H1 (cell line): ENCODE data around the gene CLEC4E. TPM values are rescaled to one million over a fixed set of nuclear protein-coding genes. Genes with fewer than 3 reads are reported as not detected.

Source experiments
- CTCF ChIA-PET: fragments of 300-600 bp; sonication (Branson Sonifier 250); formaldehyde crosslinking; loops from one replicate; lab custom pipeline; 2021; ENCODE audit not compliant: partially characterized antibody; lab: Charles Lee
- POLR2A ChIA-PET: fragments of 300-600 bp; sonication (Branson Sonifier 250); formaldehyde crosslinking; loops from one replicate; lab custom pipeline; 2021; ENCODE audit warnings: inconsistent platforms; ENCODE audit not compliant: partially characterized antibody; lab: Charles Lee
- DNase-seq, 2 experiments: peaks; one replicate each; pipeline versions ENCODE4 v3.0.0 to v3.0.0-alpha.2; 2010 to 2022; ENCODE audit warnings: low spot score in 2 of 2, low read depth in 1 of 2, mixed read lengths in 1 of 2
- FAIRE-seq: peaks from 2 replicates; lab custom pipeline; 2011; peaks lifted over from hg19 to GRCh38; lab: Jason Lieb, UNC
- H2AFZ ChIP-seq: 2 replicates; pipeline ENCODE4 v1.8.1; 2012; ENCODE audit warnings: low read length, inconsistent platforms
- H2AK5ac ChIP-seq: 2 replicates; pipeline ENCODE4 v1.6.1; 2013; ENCODE audit warnings: low read depth, low read length
- H2BK120ac ChIP-seq: replicated peaks from 2 replicates; pipeline ENCODE3; 2013; ENCODE audit warnings: low read depth, low read length, inconsistent platforms
- H2BK12ac ChIP-seq: 2 replicates; pipeline ENCODE4 v1.6.1; 2013; ENCODE audit warnings: low read depth, low read length
- H2BK15ac ChIP-seq: 2 replicates; pipeline ENCODE4 v1.6.1; 2013; ENCODE audit warnings: low read length
- H2BK20ac ChIP-seq: 2 replicates; pipeline ENCODE4 v1.6.1; 2013; ENCODE audit warnings: low read length
- H2BK5ac ChIP-seq: 2 replicates; pipeline ENCODE4 v1.6.1; 2013; ENCODE audit warnings: low read depth, low read length
- H3K14ac ChIP-seq: 2 replicates; pipeline ENCODE4 v1.6.1; 2013; ENCODE audit warnings: inconsistent platforms; ENCODE audit not compliant: insufficient read length
- H3K18ac ChIP-seq: 2 replicates; pipeline ENCODE4 v1.6.1; 2013; ENCODE audit warnings: low read length; ENCODE audit errors: extremely low read depth
- H3K23ac ChIP-seq: 2 replicates; pipeline ENCODE4 v1.6.1; 2013; ENCODE audit warnings: inconsistent platforms; ENCODE audit not compliant: insufficient read length
- H3K23me2 ChIP-seq: 2 replicates; pipeline ENCODE4 v1.6.1; 2013; ENCODE audit warnings: low read depth, low read length
- H3K27ac ChIP-seq: 2 replicates; pipeline ENCODE4 v1.6.1; 2011; ENCODE audit warnings: low read depth, low read length, inconsistent platforms
- H3K27me3 ChIP-seq, 4 experiments: replicated peaks in 1 of 4; 1 replicate in 1 of 4; 2 replicates in 3 of 4; pipeline versions ENCODE4 v1.6.1 to v1.8.1; 2011 to 2013; ENCODE audit warnings: low read length in 3 of 4, mild to moderate bottlenecking in 3 of 4, inconsistent platforms in 2 of 4, mixed read lengths in 2 of 4, moderate library complexity in 1 of 4; ENCODE audit not compliant: control insufficient read depth in 3 of 4, insufficient read depth in 3 of 4; ENCODE audit errors: extremely low read depth in 1 of 4
- H3K36me3 ChIP-seq, 4 experiments: 2 replicates each; pipeline versions ENCODE4 v1.6.1 to v1.8.1; 2011 to 2013; ENCODE audit warnings: mild to moderate bottlenecking in 4 of 4, low read length in 3 of 4, moderate library complexity in 2 of 4, control low read depth in 1 of 4, inconsistent platforms in 1 of 4; ENCODE audit not compliant: insufficient read depth in 4 of 4, control insufficient read depth in 2 of 4
- H3K4ac ChIP-seq: replicated peaks from 2 replicates; pipeline ENCODE3; 2013; ENCODE audit warnings: low read length, low read depth, mixed read lengths, inconsistent platforms; ENCODE audit not compliant: insufficient read length
- H3K4me1 ChIP-seq, 4 experiments: replicated peaks in 1 of 4; 1 replicate in 1 of 4; 2 replicates in 3 of 4; pipeline versions ENCODE4 v1.6.1 to v1.8.1; 2011 to 2013; ENCODE audit warnings: low read length in 3 of 4, inconsistent platforms in 2 of 4, mixed read lengths in 1 of 4; ENCODE audit not compliant: insufficient read depth in 4 of 4, control insufficient read depth in 3 of 4
- H3K4me2 ChIP-seq, 2 experiments: 2 replicates each; pipeline versions ENCODE4 v1.6.1 to v1.8.1; 2011 to 2013; ENCODE audit warnings: low read depth in 2 of 2, low read length in 2 of 2, control low read depth in 1 of 2, inconsistent platforms in 1 of 2, mild to moderate bottlenecking in 1 of 2; ENCODE audit not compliant: insufficient read depth in 1 of 2
- H3K4me3 ChIP-seq, 4 experiments: fragments of 200-600, 300-600 bp in 1 of 4; sonication (generic), shearing (Covaris generic), sonication (Bioruptor Twin) in 1 of 4; 2 replicates each; pipeline versions ENCODE4 v1.5.1 to v1.8.1; 2011 to 2016; ENCODE audit warnings: low read length in 4 of 4, low read depth in 3 of 4, control low read depth in 2 of 4, inconsistent platforms in 2 of 4, mild to moderate bottlenecking in 2 of 4, mixed read lengths in 1 of 4, moderate library complexity in 1 of 4; ENCODE audit not compliant: insufficient read depth in 2 of 4; ENCODE audit errors: extremely low read depth in 1 of 4
- H3K56ac ChIP-seq: replicated peaks from 2 replicates; pipeline ENCODE3; 2013; ENCODE audit warnings: low read depth, mild to moderate bottlenecking, mixed read lengths, low read length, inconsistent platforms; ENCODE audit not compliant: insufficient read length
- H3K79me1 ChIP-seq: 2 replicates; pipeline ENCODE4 v1.6.1; 2013; ENCODE audit warnings: low read depth, low read length, control low read depth
- H3K79me2 ChIP-seq, 2 experiments: 2 replicates each; pipeline versions ENCODE4 v1.6.1 to v1.8.1; 2012 to 2013; ENCODE audit warnings: low read length in 2 of 2, mild to moderate bottlenecking in 2 of 2, inconsistent platforms in 1 of 2; ENCODE audit not compliant: insufficient read depth in 2 of 2, control insufficient read depth in 1 of 2
- H3K9ac ChIP-seq, 4 experiments: replicated peaks in 1 of 4; 1 replicate in 1 of 4; 2 replicates in 3 of 4; pipeline versions ENCODE4 v1.6.1 to v1.8.1; 2011 to 2013; ENCODE audit warnings: low read depth in 3 of 4, low read length in 3 of 4, control low read depth in 2 of 4, mild to moderate bottlenecking in 2 of 4, moderate library complexity in 2 of 4, inconsistent platforms in 1 of 4; ENCODE audit errors: extremely low read depth in 1 of 4
- H3K9me3 ChIP-seq, 2 experiments: 2 replicates each; pipeline versions ENCODE4 v1.6.1 to v1.8.1; 2012 to 2013; ENCODE audit warnings: mild to moderate bottlenecking in 2 of 2, moderate library complexity in 2 of 2, control low read depth in 1 of 2, inconsistent platforms in 1 of 2, low read depth in 1 of 2, low read length in 1 of 2, mixed read lengths in 1 of 2; ENCODE audit not compliant: insufficient read depth in 2 of 2
- H4K20me1 ChIP-seq, 2 experiments: replicated peaks in 1 of 2; 2 replicates each; pipeline versions ENCODE3 to v1.8.1; 2011 to 2013; ENCODE audit warnings: inconsistent platforms in 2 of 2, low read length in 2 of 2, mild to moderate bottlenecking in 1 of 2; ENCODE audit not compliant: insufficient read depth in 2 of 2, control insufficient read depth in 1 of 2
- H4K5ac ChIP-seq: 2 replicates; pipeline ENCODE4 v1.6.1; 2013; ENCODE audit warnings: low read length, low read depth, mixed read lengths, inconsistent platforms; ENCODE audit not compliant: insufficient read length
- H4K8ac ChIP-seq: 2 replicates; pipeline ENCODE4 v1.8.0; 2013; ENCODE audit warnings: mild to moderate bottlenecking, moderate library complexity, low read length, inconsistent platforms; ENCODE audit not compliant: insufficient read depth; ENCODE audit errors: extremely low read depth
- H4K91ac ChIP-seq: replicated peaks from 2 replicates; pipeline ENCODE3; 2013; ENCODE audit warnings: low read length, mixed read lengths, inconsistent platforms; ENCODE audit not compliant: insufficient read length
- CBX5 ChIP-seq: fragments of 300-800, 300-1000 bp; sonication (generic); IDR thresholded peaks from 2 replicates; pipeline ENCODE4 v1.7.1; 2016; ENCODE audit warnings: antibody characterized with exemption, low read length, low read depth
- CTBP2 ChIP-seq: IDR thresholded peaks from 2 replicates; pipeline ENCODE4 v1.7.0; 2011; ENCODE audit warnings: borderline replicate concordance, mild to moderate bottlenecking, moderate library complexity, mixed read lengths, low read length; ENCODE audit not compliant: insufficient read depth, insufficient read length
- GTF2F1 ChIP-seq: IDR thresholded peaks from 2 replicates; pipeline ENCODE4 v1.6.1; 2012; ENCODE audit warnings: low read depth, low read length, improper control_type of control experiment, borderline replicate concordance
- SP2 ChIP-seq: IDR thresholded peaks from 2 replicates; pipeline ENCODE4 v1.6.1; 2012; ENCODE audit warnings: mild to moderate bottlenecking, low read length, inconsistent platforms
- SP4 ChIP-seq: IDR thresholded peaks from 2 replicates; pipeline ENCODE4 v1.6.1; 2012; ENCODE audit warnings: low read length, inconsistent platforms
- WGBS, 2 experiments: shearing (Covaris generic) in 1 of 2; methylation state at CpG; one replicate each; pipeline versions ENCODE4 v1.1.6 to v1.1.7; 2013 to 2015; ENCODE audit warnings: low lambda C conversion rate in 2 of 2, mixed read lengths in 2 of 2, inconsistent platforms in 1 of 2, low coverage in 1 of 2, missing lambda C conversion rate in 1 of 2; ENCODE audit not compliant: insufficient replicate concordance in 2 of 2, insufficient coverage in 1 of 2, insufficient read length in 1 of 2; ENCODE audit errors: extremely low coverage in 1 of 2, missing lambda C conversion rate in 1 of 2; 5-methylcytosine and 5-hydroxymethylcytosine counted together
- polyA plus RNA-seq, 7 experiments: library from polyadenylated mRNA; depleted of rRNA in 3 of 7; stranded (reverse) in 5 of 7; unstranded in 2 of 7; fragments of >200 nt in 5 of 7; fragments of 200-250 nt in 2 of 7; gene quantifications; 1 replicate in 5 of 7; 2 replicates in 1 of 7; 4 replicates in 1 of 7; pipeline versions ENCODE4 v1.2.1 to v1.2.3, GENCODE V29; 2011 to 2013; ENCODE audit warnings: missing spikeins in 2 of 7, mixed read lengths in 2 of 7
- total RNA-seq: library from RNA; stranded (reverse); fragmentation: NEBNext Ultra II Directional; extraction: Animal tissue kit (Norgen Biotek cat#: 25700); gene quantifications from 2 replicates; pipeline ENCODE4 v1.2.1, GENCODE V29; 2021
- TF ChIP-seq, protein P1 (sequence below): IDR thresholded peaks from 2 replicates; pipeline ENCODE4 v1.6.1; 2012; ENCODE audit warnings: inconsistent platforms

CLEC4E gene
- total and polyA plus RNA-seq, 2 of the 8 experiments (the other 6 are each of a cell fraction or from before 2014, with no cell fraction given) = 0.03 TPM; not detected in 1

DNA sequence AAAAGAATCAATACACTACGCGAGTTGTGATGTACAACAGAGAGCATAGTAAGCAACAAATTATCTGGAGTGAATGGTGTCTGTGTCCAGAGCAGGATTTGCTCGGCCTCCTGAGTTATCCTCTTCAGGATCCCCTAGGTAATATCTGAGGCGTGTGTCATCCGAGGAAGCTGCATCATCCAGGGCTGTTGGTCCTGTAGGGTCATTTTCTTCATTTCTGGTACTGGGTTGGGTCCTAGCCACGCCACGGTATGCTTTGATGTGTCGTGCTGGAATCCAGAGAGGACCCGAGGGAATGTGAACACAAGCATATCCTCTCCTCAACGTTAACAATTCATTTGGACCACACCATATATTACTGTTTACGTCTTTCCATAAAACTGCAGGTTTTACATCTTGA is 19.0 kb upstream of the CLEC4E start:
- FAIRE-seq (no peak), DNase-seq (no peak)
- Histone ChIP-seq H2AK5ac (no peak overlapping the region), H4K5ac (no peak overlapping the region), H2BK12ac (no peak overlapping the region), H3K4ac (no peak overlapping the region), H3K79me1 (no peaks in the 10 kb centered on the region), H3K4me1 (peaks cover 0 to 9% (median 4%) of the 10 kb centered on the region in 4 experiments; a peak in 6 of 7 replicates), H2BK5ac (no peak overlapping the region), H2BK20ac (no peak overlapping the region), H3K27me3 (no peaks in the 10 kb centered on the region), H3K18ac (no peak overlapping the region), H3K4me2 (no peak overlapping the region), H3K9me3 (no peaks in the 10 kb centered on the region), H3K23me2 (no peaks in the 10 kb centered on the region), H3K23ac (no peak overlapping the region), H3K9ac (no peak overlapping the region), H3K36me3 (no peaks in the 10 kb centered on the region), H3K4me3 (no peak overlapping the region), H4K20me1 (no peaks in the 10 kb centered on the region), H3K14ac (no peak overlapping the region), H3K27ac (no peak overlapping the region), H4K91ac (no peak overlapping the region), H4K8ac (no peak overlapping the region), H3K56ac (no peak overlapping the region), H2BK15ac (no peak overlapping the region), H2AFZ (no peak overlapping the region), H2BK120ac (no peak overlapping the region), H3K79me2 (no peaks in the 10 kb centered on the region)
- POLR2A ChIA-PET = interaction anchor here (0.6 kb wide), 1 partner anchor 357 kb away, joined by 3 read pairs; no protein-coding TSS in a partner anchor
- CTCF ChIA-PET = interaction anchor here (0.6 to 1.7 kb wide), 3 partner anchors 16 to 820 kb away, joined by 3 to 10 read pairs (median 3); no protein-coding TSS in a partner anchor
- WGBS, 2 experiments = 91% methylated on average over 11 of the region's 11 CpGs; no CpG with 5 or more reads in 1 of the 2 experiments
- TF ChIP-seq SP4 = no peak
- TF ChIP-seq, protein P1, sequence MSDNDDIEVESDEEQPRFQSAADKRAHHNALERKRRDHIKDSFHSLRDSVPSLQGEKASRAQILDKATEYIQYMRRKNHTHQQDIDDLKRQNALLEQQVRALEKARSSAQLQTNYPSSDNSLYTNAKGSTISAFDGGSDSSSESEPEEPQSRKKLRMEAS = no peak
- TF ChIP-seq SP2 = no peak
- TF ChIP-seq GTF2F1 = no peak
- TF ChIP-seq CBX5 = no peak
- TF ChIP-seq CTBP2 = no peak
